Activated T-helper 9 cell treated with anti-CD3 and anti-CD28 coated beads, Interleukin-2, amount 50 U/mL, for 16 hours (primary cell): ENCODE results near the gene OGFOD2.

ENCODE experiments used
- DNase-seq: peaks from one replicate; pipeline ENCODE4 v3.0.0-alpha.2; 2020; ENCODE audit warnings: low read depth

The OGFOD2 gene

GRCh38 chr12:122989225-122989839 is 14.3 kb downstream of the OGFOD2 start:
- no peak for DNase-seq

GRCh38 chr12:122989874-122990419 is 14.9 kb downstream of the OGFOD2 start:
- DNase-seq: no peak

DNA sequence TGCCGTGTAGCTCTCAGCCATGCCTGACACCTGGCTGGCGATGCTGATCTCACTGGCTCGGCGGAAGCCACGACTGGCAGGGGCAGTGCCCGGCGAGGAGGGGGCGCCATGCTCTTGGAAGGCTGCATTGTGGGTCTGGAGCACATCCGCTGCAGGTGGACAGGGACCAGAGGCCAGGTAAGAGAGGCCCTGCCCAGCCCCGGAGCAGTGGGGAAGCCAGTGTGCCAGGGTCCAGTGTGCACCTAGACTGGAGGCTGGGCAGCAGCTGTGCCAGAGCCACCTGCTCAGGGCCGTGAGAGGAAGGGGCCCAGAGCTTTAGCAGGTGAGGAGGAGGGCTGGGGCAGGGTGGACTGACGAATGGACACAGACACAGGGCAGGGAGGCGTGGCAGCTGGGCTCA is 15.5 kb downstream of the OGFOD2 start:
- DNase-seq: no peak

GRCh38 chr12:122990961-122991622 is 16.0 kb downstream of the OGFOD2 start:
- DNase-seq: no peak

GRCh38 chr12:122991623-122992275 is 16.7 kb downstream of the OGFOD2 start:
- DNase-seq: no peak

GRCh38 chr12:122992386-122992785 is 17.3 kb downstream of the OGFOD2 start:
- DNase-seq: no peak

DNA sequence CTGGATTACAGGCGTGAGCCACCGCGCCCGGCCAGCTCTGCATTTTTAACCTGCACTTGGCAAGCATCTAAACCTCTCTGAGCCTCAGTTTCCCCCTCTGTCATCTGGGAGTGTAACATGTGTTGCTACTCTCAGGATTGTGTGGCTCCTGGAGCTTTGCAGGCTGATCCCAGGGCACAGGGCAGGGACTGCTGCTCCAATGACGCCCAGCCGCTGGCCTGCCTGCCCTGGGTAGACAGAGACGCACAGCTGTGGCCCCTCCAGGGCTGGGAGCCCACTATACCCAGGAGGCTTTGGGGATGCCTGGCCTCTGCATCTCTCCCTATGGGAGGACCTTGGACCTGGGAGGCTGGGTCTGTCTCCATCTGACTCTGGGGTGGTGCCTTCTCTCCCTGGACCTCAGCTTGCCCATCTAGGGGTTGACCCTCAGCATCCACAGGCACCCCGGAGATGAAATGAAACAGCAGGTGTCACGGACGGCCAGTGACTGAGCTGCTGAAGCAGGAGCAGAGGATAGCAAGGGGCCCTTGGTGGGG is 19.2 kb downstream of the OGFOD2 start:
- no peak for DNase-seq

DNA sequence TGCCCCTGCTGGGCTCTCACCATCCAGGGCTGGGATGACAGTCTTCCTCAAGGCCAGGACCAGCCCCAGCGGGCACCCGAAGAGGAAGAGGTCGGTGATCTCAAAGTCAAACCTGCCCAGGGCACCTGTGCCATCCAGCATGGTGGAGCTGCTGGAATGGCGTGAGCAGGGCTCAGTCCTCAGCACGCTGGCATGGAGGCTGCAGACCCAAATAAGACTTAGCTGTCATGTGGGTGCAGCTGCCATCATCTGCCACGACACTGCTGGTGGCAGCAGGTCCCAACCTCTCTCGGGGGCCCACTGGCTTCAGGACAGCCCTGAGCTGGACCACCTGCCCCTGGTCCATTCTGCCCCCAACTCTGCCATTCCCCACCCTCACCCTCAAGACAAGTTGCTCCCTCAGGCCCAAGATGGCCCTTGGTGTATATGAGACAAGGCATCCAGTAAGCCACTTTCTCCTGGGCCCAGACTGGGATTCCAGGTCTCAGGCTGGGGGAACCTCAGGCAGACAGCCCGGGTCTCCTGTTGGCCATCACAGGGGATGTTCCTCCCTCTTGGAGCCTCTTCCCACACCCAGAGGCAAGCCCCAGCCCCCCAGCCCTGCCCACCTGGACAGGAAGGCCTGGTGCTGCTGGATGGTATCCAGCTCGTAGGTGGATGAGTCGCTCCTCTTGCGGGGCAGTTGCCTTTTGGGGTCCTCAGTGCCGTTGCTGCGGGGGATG is 19.9 kb downstream of the OGFOD2 start:
- DNase-seq: no peak

DNA sequence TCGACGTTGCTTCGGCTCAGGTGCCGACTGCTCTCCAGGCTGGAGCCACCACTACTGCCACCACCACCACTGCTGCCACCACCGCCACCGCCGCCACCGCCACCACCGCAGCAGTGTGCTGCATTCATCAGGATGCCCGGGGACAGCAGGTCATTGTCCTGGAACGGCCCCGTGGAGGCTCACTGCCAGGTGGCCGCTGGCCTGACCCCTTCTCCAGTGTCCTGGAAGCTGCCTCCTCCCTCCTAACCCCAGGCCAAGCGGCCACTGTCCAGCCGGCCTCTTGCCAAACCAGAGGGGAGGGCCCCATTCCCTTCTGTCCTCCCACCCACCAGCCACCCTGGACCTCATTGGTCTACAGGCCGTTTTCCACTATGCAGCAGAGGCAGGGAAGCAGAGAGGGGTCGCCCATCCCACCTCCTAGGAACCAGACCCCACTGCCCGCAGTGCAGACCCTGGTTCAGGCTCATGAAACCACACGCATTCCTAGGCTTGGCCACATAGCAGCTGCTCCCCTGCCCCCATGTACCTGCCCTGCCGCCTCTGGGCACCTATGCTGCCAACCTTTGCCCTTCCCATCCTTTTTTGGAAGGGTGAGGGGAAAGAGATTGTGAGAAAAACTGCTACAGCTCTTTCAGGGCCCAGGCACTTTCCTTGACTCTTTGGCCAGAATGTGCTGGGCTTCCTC is 20.6 kb downstream of the OGFOD2 start:
- DNase-seq: no peak

DNA sequence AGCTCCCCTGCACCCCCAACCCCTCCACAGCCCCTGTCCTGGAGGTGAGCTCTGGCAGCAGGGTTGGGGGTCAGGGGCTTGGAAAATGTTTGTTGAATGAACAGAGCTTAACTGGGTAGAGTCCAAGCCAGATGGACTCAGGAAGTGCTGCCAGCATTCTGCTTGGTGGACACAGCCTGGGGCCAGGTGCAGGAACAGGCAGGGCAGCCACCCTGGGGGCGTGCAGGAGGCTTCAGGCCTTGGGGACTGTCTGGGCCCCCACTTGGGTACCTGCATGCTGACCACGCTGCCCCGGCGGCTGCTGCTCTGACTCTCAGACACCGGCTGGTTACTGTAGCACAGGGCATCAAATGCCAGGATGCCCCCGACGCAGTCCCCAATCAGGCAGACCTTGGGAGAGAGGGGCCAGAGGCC is 21.2 kb downstream of the OGFOD2 start:
- DNase-seq: no peak

DNA sequence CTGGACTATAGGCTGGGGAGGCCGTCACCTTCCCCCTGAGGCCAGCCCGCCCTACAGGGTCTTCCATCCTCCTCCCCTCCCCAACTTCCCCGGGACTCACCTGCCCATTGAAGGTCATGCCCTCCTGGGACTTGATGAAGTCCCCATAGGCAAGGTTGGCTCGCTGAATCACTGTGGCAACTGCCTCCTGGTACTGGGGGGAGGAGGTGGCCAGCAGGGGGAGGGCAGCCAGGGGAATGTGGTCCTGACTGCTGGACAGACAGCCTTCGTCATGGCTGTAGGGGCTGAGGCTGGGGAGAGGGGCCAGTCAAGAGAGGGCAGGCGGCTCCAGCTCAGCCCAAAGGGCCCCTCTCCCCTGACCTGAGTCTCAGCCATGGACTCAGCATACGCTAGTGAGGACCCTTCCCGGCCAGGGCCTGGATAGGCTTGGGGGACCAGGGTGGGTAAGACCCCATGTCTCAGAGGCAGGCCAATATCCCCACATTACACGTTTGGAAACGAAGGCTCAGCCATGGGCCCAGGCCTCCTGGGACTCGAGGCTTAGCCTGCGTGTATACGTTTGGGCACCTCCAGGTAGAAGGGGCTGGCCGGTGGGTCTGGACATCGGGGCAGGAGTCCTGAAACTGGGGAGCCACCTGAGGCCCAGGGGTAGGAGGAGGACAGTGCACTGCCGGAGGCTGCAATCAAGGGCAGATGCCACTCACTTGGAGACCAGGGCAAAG is 21.7 kb downstream of the OGFOD2 start:
- no peak for DNase-seq

DNA sequence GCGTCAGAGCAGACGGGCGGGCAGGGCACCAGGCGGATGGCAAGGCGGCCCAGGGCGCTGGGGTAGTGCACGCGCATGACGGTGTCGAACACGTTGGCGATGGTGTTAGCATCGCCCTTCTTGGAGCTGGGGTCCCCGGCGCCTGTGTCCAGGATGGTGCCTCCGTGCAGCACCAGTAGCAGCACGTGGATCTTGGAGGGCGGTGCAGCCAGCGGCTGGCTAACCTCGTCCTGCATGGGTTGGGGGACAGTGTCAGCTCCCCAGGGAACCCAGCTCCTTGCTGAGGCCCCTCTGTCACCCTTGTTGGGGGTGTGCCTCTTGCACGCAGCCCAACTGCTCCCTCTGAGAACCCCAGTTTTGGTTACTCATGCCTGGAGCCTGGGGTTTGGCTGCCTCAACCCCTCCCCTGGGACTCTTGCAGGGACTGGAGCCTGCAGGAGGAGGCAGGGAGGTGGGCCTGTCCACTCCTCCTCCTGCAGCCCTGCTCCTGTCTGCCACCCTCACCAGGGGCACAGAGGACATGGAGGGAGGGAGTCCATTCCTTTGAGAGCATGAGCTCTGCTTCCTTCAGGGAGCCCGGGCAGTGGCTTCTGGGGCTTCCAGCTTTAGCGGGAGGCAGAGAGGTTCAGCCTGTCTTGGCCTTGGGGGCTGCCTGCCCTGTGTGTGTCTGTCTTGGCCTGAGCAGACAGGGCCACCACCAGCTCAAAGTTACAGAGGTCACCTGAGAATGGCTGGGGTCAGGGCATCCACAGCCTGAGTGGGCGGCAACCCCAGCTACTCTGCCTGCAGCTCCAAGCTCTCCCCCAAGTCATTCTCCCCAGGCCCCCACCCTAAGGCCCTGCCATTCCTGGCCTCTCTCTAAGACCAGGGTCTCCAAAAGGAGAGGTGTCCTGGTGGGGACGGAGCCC is 22.6 kb downstream of the OGFOD2 start:
- no peak for DNase-seq

- no peak for DNase-seq
Observed at GRCh38 chr12:122998316-122998715, 23.3 kb downstream of the OGFOD2 start.

GRCh38 chr12:122999196-122999946 is 24.3 kb downstream of the OGFOD2 start:
- DNase-seq: no peak

DNA sequence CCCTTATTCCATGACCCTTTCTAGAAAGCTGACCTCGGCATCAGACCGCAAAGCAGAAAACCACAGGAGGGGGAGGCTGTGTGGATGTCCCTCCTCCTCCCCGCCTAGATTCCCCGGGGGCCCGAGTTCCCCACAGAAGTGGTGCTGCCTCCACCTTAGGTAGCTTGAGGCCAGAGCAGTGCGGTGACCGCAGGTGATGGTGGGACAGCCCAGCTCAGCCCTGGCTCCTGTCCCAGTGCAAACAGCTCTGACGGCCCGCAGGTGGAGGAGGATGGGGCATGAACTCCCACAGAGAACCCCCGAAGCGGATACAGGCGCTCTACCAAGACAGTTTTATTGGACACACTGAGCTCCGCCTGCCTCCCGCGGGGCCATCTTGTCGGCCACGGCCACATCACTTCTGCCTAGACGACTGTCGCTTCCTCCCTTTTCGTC is 25.0 kb downstream of the OGFOD2 start:
- DNase-seq: no peak

DNA sequence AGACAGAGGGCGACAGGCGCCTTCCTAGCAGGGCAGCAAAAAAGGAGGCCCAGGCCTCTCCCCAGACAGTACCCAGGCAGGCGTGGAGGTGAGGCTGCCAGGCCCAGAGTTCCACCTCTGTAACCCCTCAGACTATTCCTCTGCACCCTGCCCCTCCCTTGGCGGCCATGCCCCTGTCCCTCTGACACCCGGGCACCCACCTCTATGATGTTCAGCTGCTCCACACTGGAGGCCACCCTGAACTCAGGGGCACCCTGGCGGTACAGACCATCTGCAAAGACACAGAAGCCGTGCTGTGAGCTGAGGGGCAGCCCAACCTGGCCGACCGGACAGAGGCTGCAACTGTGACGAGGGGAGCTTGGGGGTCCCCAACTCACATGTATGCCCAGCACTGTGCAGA is 25.5 kb downstream of the OGFOD2 start:
- no peak for DNase-seq

DNA sequence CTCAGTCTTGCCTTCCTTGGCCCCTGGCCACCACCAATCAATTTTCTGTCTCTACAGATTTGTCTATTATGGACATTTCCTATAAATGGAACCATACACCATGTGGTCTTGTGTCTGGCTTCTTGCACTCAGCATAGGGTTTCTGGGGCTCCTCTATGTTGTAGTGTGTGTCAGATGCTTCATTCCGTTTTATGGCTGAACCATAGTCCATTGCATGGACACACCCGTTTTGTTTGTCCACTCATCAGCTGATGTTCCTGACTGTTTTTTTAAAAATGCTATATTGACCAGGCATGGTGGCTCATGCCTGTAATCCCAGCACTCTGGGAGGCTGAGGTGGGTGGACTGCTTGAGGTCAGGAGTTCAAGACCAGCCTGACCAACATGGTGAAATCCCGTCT is 26.4 kb downstream of the OGFOD2 start:
- no peak for DNase-seq

GRCh38 chr12:123003257-123003656 is 28.2 kb downstream of the OGFOD2 start:
- DNase-seq: no peak

- DNase-seq: no peak
Observed at GRCh38 chr12:123004287-123004686, 29.2 kb downstream of the OGFOD2 start.
